D341Med (cell line): ENCODE data around the gene SYNE2.
"Not testable (repeated sequence)": the region's sequence is repeated elsewhere in the genome, so short reads cannot be mapped to it uniquely, and the experiment has no call there.

Experiments
- DNase-seq: peaks from one replicate; pipeline ENCODE4 v3.0.0; 2012; ENCODE audit warnings: low spot score

Gene SYNE2

DNA sequence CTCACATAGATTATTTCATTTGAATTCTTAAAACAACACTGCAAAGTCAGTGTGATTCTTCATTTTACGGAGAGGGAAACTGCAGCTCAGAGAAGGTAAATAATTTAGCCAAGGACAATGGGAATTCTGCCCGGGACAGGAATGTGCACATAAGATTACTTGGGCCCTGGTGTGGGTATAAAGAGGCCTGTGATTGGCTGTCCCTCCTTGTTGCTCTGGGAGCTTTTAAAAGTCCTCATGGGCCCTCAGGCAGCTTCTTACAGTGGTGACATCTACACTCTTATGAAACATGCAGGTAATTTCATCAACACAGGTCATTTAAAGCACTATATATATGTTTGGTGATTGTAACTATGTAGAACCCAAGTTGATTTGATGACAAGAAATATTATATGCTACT lies 341.0 kb downstream of the SYNE2 start:
- DNase-seq = no peak

DNA sequence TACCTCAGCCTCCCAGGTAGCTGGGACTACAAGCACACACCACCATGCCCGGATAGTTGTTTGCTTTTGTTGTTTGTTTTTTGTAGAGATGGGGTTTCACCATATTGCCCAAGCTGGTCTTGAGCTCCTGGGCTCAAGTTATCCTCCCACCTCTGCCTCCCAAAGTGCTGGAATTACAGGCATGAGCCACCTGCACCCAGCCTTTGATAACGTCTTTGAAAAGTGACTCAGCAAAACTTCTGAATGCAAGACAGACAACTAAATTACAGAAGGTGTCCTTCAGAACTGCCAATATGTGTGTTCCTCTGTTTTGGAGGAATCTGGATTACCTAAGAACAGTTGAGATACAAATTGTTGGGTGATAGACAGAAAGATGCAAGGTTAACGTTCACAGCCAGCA lies 341.6 kb downstream of the SYNE2 start:
- no peak for DNase-seq

DNA sequence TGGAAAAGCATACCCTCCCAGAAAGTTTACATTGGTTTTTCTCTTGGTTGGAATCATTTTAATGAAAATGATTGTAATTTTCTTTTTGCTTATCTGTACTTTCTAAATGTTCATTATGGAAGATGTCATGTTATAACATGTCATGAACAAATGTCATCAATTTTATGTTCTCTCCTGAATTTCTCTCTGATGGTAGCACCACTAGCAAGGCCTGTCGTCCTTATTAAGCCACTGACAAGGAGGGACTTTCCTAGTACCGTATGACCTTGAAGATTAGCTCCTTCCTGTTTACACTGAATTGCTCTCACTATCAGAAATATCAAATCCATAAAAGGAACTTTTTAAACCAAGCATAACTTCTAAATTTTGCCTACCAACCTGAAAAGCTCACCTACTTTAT lies 342.4 kb downstream of the SYNE2 start:
- DNase-seq = no peak

DNA sequence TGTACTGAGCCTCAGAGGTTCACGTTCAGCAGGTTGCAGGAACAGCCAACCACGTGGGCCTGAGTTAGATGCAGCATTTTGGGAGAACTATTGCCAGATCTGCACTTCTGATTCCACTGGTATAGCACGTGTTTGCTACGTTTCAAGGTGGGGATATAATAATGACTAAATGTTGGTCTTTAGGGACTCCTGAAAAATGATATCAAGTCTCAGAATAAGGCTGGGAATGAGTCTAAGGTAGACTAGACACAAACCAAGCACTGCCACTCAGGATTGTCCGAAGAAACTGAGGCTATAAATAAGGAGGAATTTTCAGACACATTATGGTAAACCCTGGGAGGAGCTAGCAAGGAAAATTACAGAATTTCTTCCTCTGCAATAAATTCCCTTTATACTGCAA lies 343.3 kb downstream of the SYNE2 start:
- DNase-seq = no peak

DNA sequence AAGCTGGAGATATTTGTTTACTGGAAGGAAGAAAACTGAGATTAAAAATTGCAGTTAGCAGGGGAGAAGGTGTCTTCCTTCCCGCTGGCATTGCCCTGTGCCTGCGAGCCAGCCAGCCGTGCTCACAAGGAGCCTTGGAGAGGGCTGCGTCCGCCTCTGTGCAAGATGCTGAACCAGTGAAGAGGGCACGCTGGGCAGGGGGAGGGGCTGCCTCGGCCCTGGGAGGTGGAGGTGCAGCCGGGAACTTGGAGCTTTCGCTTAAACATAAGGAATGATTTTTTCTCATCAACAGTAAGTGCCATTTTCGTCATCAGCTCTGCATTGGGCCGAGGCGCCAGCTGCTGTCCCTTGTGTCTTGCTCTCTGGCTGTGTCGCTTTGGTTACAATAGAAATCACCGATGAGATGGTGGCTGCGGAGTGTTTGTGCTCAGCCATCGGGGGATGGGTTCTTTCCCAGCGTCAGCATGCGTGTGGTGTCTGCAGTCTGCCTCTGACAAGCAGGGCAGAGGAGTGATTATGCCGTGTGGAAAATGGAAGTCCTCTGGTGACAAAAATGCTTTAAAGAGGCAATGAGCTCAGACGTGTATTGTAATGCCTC lies 344.1 kb downstream of the SYNE2 start:
- no peak for DNase-seq

DNA sequence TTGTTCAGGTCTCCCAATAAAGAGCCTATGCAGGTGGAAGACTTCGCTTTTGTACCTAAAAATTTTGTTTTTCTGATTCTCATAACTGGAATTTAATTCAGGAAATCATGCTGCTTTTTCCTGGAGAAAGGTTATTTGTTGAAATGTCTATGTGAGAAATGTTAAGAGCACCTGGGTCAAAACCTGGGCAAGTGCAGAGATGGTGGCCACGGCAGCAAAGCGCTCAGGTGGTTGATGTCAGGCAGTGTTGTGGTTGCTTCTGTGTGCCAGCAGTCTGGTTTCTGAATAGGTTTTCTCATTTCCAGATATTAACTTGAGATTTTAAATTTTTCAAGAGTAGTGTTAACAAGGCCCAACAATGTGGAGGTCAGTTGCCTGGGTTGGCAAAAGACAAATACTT lies 345.2 kb downstream of the SYNE2 start:
- no peak for DNase-seq

DNA sequence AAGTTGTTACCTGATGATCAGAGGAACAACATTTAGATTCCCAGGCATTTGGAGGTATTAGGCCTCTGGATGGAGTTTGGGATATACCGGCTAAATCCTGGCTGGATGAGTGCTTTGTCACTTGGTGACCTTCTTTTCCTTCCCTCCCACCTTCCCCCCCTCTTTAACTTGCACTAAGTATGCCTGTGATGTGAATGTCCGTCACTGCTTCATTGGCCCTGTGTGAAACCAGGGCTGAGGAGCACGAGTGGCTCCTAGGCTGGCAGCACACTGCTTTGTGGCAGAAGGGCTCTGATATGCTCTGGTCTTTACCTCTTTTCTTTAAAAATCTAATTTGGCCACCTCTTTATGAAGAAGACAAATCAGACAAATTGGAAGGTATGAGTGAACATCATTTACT lies 345.7 kb downstream of the SYNE2 start:
- DNase-seq = no peak

DNA sequence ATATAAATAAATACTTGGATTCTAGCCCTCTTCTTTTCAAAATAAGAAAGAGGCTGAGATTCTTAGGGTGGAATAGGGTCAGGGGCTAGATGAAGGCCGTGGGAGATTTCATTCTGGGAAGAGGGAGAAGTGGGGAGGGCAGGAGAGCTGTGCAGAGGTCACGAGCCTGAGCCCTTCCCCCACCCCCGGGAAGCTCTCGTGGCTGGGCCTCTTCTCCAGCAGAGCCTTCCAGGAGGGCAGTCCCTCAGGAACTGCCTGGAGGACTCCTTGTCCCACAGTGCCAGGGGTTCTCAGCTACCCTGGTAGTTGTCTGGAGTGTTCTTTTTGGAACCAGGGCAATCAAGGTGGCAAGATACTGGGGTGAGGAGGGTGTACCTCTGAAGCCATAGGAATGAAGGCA lies 347.4 kb downstream of the SYNE2 start:
- DNase-seq = no peak

DNA sequence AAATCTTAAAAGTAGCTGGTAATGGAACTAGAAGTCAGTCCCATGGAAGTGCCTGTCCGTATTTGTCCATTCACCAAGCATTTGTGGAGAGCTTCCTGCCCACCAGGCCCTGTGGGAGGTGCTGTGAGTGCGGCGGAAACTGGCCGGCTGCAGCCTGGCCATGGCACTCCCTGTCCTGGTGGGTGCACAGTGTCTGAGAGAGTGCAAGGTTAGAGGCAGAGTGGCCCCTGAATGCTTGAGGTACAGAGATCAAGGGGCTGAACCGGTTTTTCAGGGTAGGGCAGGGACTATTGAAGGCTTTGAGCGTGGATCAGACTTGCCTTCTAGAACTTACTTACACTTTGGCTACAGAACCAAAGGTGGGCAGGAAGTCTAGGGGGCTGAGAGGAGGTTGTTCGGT lies 348.5 kb downstream of the SYNE2 start:
- DNase-seq = no peak

DNA sequence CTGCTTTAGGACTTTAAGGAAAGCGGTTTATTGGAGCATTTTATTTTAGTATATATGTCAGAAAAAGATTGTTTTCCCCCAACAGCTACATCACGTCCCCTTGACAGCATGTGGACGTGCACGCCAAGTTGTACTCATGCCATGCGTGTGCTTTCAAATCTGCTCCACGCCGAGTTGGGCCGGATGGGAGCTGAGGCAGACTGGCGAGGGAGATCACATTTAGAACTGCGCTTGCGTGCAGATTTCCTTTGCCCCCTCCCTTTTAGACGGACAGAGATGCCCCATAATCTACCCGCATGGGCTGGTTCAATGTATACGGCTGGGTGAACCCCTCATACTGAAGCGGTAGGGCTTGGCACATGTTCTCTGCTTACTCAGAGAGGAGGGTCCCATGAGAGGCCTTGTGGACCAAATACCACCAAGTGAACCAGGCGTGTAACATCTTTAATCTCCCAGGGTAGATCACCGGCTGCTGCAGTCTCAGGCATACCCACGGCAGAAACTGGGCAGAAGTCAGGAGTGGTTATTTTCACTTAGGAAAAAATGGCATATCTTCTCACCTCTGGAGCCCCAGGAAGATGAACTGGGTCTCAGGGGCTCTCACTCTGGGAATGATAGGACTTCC lies 349.2 kb downstream of the SYNE2 start:
- DNase-seq = no peak

DNA sequence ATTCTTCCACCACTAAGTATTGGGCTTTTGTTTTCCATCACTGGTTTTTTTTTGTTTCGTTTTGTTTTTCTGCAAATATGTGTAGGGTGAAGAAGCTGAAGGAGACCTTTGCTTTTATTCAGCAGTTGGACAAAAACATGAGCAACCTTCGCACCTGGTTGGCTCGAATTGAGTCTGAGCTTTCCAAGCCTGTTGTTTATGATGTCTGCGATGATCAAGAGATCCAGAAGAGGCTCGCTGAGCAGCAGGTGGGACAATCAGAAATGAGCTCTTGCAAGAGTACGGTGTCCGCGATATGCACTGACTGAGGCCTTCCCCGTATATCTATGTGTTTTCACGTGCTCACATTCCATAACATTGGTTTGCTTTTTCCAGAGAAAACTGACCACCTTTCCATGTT lies 349.9 kb downstream of the SYNE2 start:
- no peak for DNase-seq

DNA sequence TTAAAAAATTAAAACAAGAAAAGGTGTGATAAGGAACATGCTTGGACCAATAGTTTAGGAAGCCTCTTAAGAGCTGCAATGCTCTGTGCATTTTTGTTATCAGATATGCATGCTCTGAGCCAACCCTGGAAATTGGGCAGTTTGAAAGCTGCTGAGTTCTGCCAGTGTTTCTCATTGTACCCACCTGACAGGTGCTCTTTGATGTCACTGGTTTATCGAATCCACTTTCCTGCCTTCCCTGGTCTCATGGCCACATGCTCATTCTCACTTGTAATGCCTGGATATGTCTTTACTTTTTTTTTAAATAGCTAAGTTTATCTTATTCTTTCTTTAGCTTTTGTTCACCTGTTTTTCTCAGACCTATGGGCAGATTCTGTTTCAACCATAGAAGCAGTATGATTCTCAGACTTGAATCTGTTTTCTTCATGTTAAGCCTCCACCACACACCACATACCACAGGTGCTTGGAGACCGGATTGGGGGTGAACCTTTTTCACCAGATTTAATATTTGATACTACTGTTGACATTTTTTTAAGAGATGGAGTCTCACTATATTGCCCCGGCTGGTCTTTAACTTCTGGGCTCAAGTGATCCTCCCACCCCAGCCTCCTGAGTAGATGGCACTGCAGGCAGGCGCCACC lies 350.7 kb downstream of the SYNE2 start:
- DNase-seq = no peak

DNA sequence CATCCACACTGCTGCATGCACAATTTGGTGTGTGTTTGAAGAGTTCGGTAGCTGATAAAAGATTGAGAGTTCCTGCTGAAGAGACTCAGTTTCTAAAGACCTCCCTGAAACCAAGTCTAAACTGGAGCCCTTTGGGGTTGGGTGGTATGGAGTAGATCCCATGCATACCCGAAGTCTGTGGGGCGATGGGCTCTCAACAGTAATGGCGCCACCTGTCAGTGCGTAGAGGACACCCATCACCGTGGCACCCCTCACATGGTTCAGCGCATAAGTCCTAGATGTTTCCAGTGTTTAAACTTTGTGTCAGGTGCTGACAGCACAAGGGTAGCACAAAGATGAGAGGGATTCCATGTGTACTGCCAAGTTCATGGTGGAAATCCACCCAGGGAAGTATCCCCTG lies 355.5 kb downstream of the SYNE2 start:
- no peak for DNase-seq

DNA sequence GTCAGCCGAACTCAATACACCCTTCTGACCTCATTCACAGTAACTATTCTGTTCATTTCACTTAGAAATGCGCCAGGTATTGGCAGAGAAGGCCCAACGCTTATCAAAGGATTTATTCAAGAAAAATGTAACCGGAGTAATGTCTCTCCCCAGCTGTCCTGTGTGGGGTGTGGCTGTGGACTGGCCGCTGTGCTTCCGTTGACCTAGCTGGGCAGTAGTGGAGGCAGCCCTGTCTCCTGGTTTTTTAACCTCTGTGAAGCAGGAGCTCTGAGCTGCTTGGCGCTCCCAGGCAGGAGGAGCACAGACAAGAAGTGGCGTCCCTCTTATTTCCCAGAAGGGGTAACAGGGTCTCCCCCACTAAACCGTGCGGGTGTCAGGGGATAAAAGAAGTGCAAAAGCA lies 356.2 kb downstream of the SYNE2 start:
- DNase-seq = no peak

DNA sequence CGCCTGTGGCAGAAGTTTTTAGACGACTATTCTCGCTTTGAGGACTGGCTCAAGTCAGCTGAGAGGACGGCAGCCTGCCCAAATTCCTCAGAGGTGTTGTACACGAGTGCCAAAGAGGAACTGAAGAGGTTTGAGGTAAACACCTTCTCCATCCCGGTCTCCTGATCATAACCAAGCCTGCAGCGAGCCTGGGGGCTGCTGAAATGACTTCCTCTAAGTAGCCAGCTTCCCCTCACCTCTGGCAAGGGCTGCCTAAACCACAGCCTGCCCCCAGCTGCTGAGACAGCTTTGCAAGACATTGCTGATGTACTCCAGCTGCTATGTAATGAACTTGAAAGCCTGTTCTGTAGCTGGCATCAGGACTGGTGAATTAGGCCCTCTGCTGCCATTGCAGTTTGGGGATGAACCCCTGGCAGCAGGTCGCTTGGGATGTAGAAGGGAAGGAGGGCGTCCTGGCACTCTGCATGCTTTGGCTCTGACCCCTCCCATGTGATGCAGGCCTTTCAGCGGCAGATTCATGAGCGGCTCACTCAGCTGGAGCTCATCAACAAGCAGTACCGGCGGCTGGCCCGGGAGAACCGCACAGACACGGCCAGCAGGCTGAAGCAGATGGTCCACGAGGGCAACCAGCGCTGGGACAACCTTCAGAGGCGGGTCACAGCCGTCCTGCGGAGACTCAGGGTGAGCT lies 356.8 kb downstream of the SYNE2 start:
- DNase-seq = no peak

DNA sequence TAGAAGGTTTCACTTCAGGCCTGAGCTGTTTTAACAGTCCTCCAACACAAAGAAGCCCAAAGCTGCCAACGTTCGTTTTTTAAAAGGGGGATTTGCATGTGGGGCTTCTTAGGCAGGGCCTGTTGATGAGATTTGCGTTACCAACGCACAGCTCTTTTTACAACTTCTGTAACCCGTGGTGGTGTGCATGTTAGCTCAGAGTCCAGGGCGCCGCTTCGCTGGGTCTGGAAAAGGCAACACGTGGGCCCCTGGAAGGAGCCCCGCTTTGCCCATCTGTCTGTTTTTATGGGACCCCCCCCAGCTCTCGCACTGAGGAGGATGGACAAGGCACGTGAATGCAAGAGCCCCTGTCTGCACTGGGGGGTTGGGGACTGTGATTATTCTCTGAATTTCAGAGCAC lies 357.4 kb downstream of the SYNE2 start:
- no peak for DNase-seq

DNA sequence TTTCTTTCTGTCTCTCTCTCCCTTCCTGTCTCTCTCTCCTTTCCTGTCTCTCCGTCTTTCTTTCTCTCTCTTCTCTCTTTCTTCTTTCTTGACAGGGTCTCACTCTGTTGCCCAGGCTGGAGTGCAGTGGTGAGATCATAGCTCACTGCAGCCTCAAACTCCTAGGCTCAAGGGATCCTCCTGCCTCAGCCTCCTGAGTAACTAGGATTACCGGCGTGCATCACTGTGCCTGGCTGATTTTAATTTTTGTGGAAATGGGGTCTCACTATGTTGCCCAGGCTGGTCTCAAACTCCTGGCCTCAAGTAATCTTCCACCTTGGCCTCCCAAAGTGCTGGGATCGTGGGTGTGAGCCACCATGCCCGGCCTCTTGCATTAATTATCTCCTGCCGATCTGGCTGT lies 358.1 kb downstream of the SYNE2 start:
- DNase-seq = not testable (repeated sequence)

DNA sequence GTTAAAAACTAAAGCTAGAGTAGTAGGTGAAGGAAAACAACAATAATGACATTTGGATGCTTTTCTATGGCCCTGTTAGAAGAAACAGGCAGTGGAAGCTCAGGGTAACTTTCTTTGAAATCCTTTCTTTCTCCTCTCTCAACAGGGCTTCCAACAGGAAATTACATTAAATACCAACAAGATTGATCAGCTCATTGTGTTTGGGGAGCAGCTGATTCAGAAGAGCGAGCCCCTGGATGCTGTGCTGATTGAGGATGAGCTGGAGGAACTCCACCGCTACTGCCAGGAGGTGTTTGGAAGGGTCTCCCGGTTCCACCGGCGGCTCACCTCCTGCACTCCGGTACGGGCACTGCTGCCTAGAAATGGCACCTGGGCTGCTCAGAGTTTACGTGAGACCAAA lies 359.9 kb downstream of the SYNE2 start:
- no peak for DNase-seq

DNA sequence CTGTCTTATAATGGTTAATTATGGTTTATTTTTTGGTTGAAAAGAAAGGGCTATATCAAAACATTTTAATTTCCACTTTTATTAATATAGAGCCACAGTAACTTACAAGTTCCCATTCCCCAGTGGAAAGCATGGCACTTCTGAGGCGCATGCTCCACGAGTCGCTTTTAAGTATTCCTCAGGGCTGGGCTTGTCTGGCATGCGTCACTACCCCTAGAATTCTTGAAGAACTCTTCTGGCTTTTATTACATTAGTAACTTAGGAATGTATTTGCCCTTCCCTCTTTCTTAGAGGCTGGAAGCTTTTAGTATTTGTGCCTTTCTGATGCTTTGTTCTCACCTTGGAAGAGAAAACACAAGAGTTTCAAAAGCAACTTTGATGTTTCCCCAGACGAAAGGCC lies 360.3 kb downstream of the SYNE2 start:
- DNase-seq = no peak

DNA sequence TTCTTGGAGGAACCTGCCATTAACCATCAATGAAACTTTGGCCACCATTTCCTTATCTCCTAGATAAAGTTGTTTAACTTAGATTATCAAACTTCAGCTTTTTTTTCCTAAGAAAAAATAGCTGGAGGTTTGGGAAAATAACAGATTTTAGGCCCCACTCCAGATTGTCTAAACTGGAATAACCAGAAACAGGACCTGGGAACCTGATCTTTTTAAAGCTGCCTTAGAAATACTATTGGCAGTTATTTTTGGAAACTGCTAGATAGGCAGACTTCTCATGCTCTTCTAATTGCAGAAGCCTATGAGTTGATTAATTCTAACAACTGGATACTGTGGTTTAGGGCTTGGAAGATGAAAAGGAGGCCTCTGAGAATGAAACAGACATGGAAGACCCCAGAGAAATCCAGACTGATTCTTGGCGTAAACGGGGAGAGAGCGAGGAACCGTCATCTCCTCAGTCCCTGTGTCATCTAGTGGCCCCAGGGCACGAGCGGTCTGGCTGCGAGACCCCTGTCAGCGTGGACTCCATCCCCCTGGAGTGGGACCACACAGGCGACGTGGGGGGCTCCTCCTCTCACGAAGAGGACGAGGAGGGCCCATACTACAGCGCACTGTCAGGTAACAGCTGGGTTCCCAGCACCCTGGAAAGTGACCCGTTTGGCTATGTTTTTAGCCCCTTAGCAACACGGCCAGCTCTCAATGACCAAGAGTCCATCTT lies 361.2 kb downstream of the SYNE2 start:
- DNase-seq = no peak

DNA sequence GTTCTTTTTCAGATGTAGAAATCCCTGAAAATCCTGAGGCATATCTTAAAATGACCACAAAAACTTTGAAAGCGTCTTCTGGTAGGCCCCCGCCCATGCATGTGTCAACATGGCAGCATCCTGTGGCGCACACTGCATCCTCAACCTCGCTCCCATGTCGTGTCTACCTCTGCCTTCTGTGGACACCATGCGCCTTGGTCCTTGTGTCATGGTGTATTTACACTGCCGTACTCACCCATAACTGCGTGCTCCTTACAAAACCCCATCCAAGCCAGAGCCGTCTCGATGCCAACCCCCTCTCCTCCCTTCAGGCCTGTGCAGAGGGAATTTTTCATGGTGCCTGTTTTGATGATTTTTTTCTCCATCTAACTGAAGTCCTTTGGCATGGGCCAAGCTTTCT lies 362.5 kb downstream of the SYNE2 start:
- DNase-seq = no peak

DNA sequence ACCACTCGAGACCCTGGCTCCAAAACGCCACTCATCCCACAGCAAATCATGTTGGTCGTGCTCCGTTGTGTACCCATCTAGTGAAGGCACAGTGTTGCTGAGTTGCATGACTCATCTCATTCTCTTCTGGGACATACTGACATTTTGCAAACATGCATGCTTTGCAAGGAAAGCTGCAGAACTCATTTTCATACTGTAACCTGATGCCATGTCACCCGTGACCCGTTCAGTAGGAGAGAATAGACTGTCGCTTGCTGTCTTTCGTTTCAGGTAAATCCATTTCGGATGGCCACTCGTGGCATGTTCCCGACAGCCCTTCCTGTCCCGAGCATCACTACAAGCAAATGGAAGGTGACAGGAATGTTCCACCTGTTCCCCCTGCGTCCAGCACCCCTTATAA lies 363.2 kb downstream of the SYNE2 start:
- DNase-seq = no peak

DNA sequence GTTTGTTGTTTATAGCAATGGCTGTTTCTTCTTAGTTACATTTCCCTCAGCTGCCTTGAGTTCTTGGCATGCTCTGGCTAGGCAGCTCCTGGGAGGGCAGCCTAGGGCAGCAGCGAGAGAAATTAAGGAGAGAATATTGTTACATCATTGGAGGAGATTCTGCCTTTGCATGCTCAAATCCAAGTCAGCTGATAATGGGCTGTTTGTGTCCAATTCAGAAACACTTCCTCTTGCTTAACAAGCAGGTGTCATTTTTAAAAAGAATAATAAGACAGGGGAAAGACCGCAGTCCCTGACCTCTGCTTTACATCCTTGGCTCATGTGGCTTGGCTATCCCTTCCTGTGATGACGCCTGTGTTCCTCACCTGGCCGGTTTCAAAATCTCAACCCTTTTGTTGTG lies 364.5 kb downstream of the SYNE2 start:
- no peak for DNase-seq
